A549 (cell line): ENCODE data around the gene TNNT2.

Experiments
- CBX2 ChIP-seq: fragments of 200-600 bp; sonication (generic); IDR thresholded peaks from 2 replicates; pipeline ENCODE4 v1.6.1; 2016; ENCODE audit warnings: low read depth, mild to moderate bottlenecking, borderline replicate concordance
- CTCF ChIP-seq: fragments of >200 bp; sonication (Bioruptor Twin); formaldehyde crosslinking; IDR thresholded peaks from 3 replicates; pipeline ENCODE4 v1.5.1; 2016
- EP300 ChIP-seq, 2 experiments: fragments of >200 bp; sonication (Bioruptor Twin); formaldehyde crosslinking; IDR thresholded peaks; 2 replicates in 1 of 2; 3 replicates in 1 of 2; pipeline ENCODE4 v1.6.1; 2016 to 2017
- MYC ChIP-seq: IDR thresholded peaks from 2 replicates; pipeline ENCODE4 v1.6.1; 2012; ENCODE audit warnings: mild to moderate bottlenecking, inconsistent platforms, low read length, improper control_type of control experiment, borderline replicate concordance
- POLR2A ChIP-seq: IDR thresholded peaks from 2 replicates; pipeline ENCODE4 v1.6.1; 2012; ENCODE audit warnings: mild to moderate bottlenecking, low read length
- RCOR1 ChIP-seq: fragments of 150-350 bp; IDR thresholded peaks from 2 replicates; pipeline ENCODE4 v1.6.1; 2014; ENCODE audit warnings: antibody characterized with exemption, low read length, low read depth

- no peak for TF ChIP-seq POLR2A
- TF ChIP-seq EP300 (IDR thresholded peaks at IDR 0.05): 0 out of 5 replicates have a peak, but pooled peaks of 1 of the 2 experiments have one; percentile 14
- TF ChIP-seq MYC: no peak
- TF ChIP-seq CTCF: no peak
- no peak for TF ChIP-seq RCOR1
- no peak for TF ChIP-seq CBX2
Measured at GRCh38 chr1:201405484-201405831, 28.0 kb upstream of the TNNT2 start.
